Bronchial epithelial cell (primary cell): Measurements from ENCODE around the gene GXYLT1. TPM values are rescaled to one million over a fixed set of nuclear protein-coding genes. Genes with fewer than 3 reads are reported as not detected.
A peak's percentile ranks its signal among the peaks of the same experiment; 100 is the strongest.

Experiments
- DNase-seq: peaks from one replicate; pipeline ENCODE4 v3.0.0-alpha.2; 2010; ENCODE audit warnings: low read depth
- FAIRE-seq: peaks from 2 replicates; lab custom pipeline; 2011; peaks lifted over from hg19 to GRCh38; lab: Jason Lieb, UNC
- H3K27me3 ChIP-seq: 2 replicates; pipeline ENCODE4 v1.5.1; 2011; ENCODE audit warnings: low read length; ENCODE audit not compliant: control insufficient read depth, insufficient read depth
- H3K36me3 ChIP-seq: 2 replicates; pipeline ENCODE4 v1.5.1; 2011; ENCODE audit warnings: low read length; ENCODE audit not compliant: control insufficient read depth, insufficient read depth
- H3K4me3 ChIP-seq: 2 replicates; pipeline ENCODE4 v1.5.1; 2011; ENCODE audit warnings: mild to moderate bottlenecking, low read depth, low read length, control low read depth
- total RNA-seq: library from RNA; depleted of rRNA; stranded (reverse); fragments of >200 nt; gene quantifications from 2 replicates; pipeline ENCODE4 v1.2.1, GENCODE V29; 2014
- TF ChIP-seq, protein P1 (sequence below): IDR thresholded peaks from 2 replicates; pipeline ENCODE4 v1.5.1; 2011; ENCODE audit warnings: mild to moderate bottlenecking, moderate library complexity, low read length, control low read depth, inconsistent platforms; ENCODE audit not compliant: insufficient read depth, severe bottlenecking

Gene GXYLT1
- total RNA-seq, 1 donor from 2014 or later = 9.2 TPM

DNA sequence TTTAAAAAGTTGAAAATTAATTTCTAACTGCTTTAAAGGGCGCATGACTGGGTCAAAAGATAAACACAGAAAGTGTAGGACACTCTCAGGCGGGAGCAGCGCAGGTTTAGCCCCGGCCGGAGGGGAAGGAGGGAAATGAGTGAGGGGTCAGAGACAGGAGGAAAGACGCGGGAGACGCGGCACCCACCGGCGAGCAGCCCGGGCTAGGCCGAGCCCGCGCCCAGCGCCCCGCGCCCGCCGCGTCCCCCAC lies 591 bp downstream of the GXYLT1 start:
- H3K4me3 ChIP-seq = peak overlapping the region; percentile 63
- DNase-seq = no peak
- TF ChIP-seq, protein P1, sequence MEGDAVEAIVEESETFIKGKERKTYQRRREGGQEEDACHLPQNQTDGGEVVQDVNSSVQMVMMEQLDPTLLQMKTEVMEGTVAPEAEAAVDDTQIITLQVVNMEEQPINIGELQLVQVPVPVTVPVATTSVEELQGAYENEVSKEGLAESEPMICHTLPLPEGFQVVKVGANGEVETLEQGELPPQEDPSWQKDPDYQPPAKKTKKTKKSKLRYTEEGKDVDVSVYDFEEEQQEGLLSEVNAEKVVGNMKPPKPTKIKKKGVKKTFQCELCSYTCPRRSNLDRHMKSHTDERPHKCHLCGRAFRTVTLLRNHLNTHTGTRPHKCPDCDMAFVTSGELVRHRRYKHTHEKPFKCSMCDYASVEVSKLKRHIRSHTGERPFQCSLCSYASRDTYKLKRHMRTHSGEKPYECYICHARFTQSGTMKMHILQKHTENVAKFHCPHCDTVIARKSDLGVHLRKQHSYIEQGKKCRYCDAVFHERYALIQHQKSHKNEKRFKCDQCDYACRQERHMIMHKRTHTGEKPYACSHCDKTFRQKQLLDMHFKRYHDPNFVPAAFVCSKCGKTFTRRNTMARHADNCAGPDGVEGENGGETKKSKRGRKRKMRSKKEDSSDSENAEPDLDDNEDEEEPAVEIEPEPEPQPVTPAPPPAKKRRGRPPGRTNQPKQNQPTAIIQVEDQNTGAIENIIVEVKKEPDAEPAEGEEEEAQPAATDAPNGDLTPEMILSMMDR = no peak
- no peak for FAIRE-seq
- no peaks in the 10 kb centered on the region for H3K27me3 ChIP-seq
- no peaks in the 10 kb centered on the region for H3K36me3 ChIP-seq

DNA sequence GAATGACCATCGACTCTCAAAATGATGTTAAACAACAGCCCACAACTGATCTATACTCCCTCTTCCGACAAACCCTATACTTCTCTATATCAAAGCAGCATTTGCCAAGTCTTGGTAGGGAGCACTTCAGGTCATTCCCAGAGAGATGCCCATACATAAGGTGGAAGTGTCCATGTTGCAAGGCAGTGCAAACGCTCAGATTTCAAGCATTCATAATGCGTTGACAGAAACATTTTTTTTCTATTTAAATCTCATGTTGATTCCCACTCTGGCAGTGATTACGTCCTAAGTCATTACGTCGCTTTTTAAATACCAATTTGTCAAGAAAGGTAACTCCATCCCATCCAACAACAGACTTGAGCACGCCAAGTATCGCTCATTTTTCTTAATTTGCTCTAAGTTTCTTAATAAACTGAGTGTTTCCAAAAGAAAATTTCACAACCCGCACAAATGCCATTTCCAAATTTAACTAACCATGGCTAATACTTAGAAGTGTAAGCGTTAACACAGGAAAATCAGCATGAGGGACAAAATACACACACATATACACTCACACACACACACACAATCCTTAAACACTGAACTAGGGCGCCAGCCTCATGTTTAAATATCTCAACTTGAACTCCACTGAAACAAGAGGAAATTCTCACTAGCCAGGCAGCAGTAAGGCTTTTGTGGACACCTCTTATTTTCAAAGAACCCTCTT lies 1.1 kb downstream of the GXYLT1 start:
- Histone ChIP-seq H3K36me3 (no peaks in the 10 kb centered on the region), H3K27me3 (no peaks in the 10 kb centered on the region), H3K4me3 (peak overlapping the region; percentile 63)
- TF ChIP-seq, protein P1 = no peak
- FAIRE-seq (no peak), DNase-seq (peak; percentile 33)

DNA sequence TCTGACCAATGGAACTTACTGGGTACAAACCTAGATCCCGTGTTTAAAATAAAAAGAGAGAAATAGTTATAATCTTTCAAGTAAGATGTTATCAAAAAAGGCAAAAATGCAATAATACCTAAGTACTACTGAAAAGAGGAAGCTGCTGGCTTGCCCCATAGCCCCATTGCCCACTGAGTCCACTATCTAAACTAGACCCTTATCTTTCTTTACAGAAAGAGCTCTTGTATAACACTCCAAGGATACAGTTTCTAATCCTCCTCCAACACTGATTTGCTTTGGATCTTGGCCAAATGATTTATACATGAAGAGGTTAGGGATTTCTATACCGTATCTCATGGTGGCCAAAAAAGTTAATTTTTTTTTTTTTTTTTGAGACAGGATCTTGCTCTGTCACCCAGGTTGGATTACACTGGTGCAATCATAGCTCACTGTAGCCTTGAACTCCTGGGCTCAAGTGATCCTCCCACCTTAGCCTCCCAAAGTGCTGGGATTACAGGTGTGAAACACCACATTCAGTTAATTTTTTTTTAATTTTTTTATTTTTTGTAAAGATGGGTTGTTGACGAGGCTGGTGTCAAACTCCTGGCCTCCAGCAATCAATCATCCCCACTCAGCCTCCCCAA lies 2.6 kb downstream of the GXYLT1 start:
- Histone ChIP-seq H3K4me3 (no peak overlapping the region), H3K36me3 (no peaks in the 10 kb centered on the region), H3K27me3 (no peaks in the 10 kb centered on the region)
- FAIRE-seq (no peak), DNase-seq (no peak)
- TF ChIP-seq, protein P1 = no peak

DNA sequence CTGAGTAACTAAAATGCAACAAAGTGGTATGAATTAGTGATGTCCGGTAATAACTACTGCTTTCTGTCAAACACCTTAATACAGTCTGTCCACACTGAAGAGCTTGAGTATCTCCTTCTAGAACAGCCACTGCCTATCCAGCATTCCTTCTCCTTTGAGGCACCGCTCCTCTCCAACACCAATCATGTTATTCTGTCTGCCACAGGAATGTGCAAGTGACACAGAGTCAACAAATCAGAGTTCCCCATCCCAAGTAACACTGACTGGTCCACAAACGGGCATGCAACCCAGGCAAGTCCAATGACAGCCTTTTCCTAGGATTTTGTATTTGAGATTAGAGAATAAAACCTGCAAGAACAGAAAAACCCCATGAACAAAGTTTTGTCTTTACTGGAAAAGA lies 3.8 kb downstream of the GXYLT1 start:
- no peaks in the 10 kb centered on the region for H3K27me3 ChIP-seq
- FAIRE-seq (no peak), DNase-seq (peak; percentile 65)
- no peaks in the 10 kb centered on the region for H3K36me3 ChIP-seq
- TF ChIP-seq, protein P1 = no peak
- no peak overlapping the region for H3K4me3 ChIP-seq

DNA sequence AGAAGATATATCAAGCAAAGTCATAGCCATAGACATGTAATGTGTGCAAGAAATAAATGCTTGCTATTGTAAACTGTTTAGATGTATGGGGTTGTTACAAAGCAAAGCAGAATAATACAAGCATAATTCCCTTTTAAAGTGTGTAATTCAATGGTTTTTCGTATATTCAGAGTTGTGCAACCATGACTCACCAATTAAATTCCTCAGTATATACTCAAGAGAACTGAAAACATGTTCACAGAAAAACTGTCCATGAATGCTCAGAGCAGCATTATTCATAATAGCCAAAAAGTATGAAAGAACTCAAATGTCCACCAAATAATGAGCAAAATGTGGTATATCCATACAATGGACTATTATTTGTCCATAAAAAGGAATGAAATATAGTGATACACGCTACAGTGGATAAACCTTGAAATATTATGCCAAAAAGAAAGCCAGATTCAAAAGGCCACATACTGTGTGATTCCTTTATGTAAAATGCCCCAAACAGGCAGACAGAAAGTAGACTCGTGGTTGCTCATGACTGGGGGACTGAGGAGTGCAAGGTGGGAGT lies 9.3 kb downstream of the GXYLT1 start:
- Histone ChIP-seq H3K27me3 (no peaks in the 10 kb centered on the region), H3K36me3 (no peaks in the 10 kb centered on the region), H3K4me3 (no peak overlapping the region)
- TF ChIP-seq, protein P1 = no peak
- DNase-seq (peak; percentile 82), FAIRE-seq (no peak)
